ENCODE data around the gene RGS12. TPM values are rescaled to one million over a fixed set of nuclear protein-coding genes. Genes with fewer than 3 reads are reported as not detected.

RGS12 gene
- total RNA-seq, 1 experiment from 2014 or later = 16.9 TPM

- Histone ChIP-seq H2AK5ac (ENCODE audit: insufficient read length, low read length) (no peak overlapping the region), H3K4ac (ENCODE audit: low read depth, low read length) (no peak overlapping the region), H3K27me3 (ENCODE audit: insufficient read depth, low read length) (no peaks in the 10 kb centered on the region), H3K56ac (ENCODE audit: insufficient read length, low read depth, low read length) (no peak overlapping the region), H3K4me1 (ENCODE audit: insufficient read depth, low read length) (0 out of 2 replicates have a peak, but pooled peaks cover 2% of the 10 kb centered on the region), H2BK12ac (ENCODE audit: insufficient read length, low read depth, low read length) (peak overlapping the region; percentile 36), H3K9ac (ENCODE audit: extremely low read depth, insufficient read length, low read length) (no peak overlapping the region), H3K4me2 (ENCODE audit: insufficient read depth, insufficient read length, low read length) (no peak overlapping the region), H4K91ac (ENCODE audit: insufficient read length, low read depth, low read length) (no peak overlapping the region), H3T11ph (ENCODE audit: low read length) (no peak overlapping the region), H3K9me3 (ENCODE audit: control insufficient read depth, low read depth, low read length) (no peaks in the 10 kb centered on the region), H4K20me1 (ENCODE audit: control insufficient read depth, insufficient read depth, insufficient read length) (no peaks in the 10 kb centered on the region), H2BK5ac (ENCODE audit: insufficient read length, low read length) (no peak overlapping the region), H3K27ac (ENCODE audit: insufficient read length, low read depth, low read length) (no peak overlapping the region), H3K79me2 (ENCODE audit: insufficient read depth, low read length) (no peaks in the 10 kb centered on the region), H3K18ac (ENCODE audit: insufficient read length, low read depth, low read length) (no peak overlapping the region), H3K23me2 (ENCODE audit: insufficient read length, low read depth, low read length, poor library complexity, severe bottlenecking) (no peaks in the 10 kb centered on the region), H3K79me1 (ENCODE audit: insufficient read depth, low read depth, low read length, poor library complexity, severe bottlenecking) (no peaks in the 10 kb centered on the region), H3K23ac (ENCODE audit: insufficient read length, low read depth, low read length) (no peak overlapping the region), H2BK15ac (ENCODE audit: low read depth, low read length) (no peak overlapping the region), H4K8ac (replicated peaks; ENCODE audit: insufficient read length, low read depth, low read length) (no peak overlapping the region), H2BK20ac (ENCODE audit: low read depth, low read length, poor library complexity, severe bottlenecking) (no peak overlapping the region), H4K5ac (ENCODE audit: insufficient read length, low read depth, low read length) (no peak overlapping the region), H3K14ac (ENCODE audit: insufficient read depth, low read length) (no peak overlapping the region), H2AFZ (ENCODE audit: low read length) (no peak overlapping the region), H2BK120ac (ENCODE audit: low read depth, low read length, poor library complexity, severe bottlenecking) (no peak overlapping the region)
- peak overlapping the region in 2 of 3 experiments; percentile 30 to 58; a peak in 1 of 7 replicates for H3K27ac Mint-ChIP-seq
- no peaks in the 10 kb centered on the region; the same call in 1 of the 2 replicates for H3K27me3 Mint-ChIP-seq (ENCODE audit: low read depth)
- H3K36me3 Mint-ChIP-seq (ENCODE audit: insufficient read depth in 1 of 3, low read depth in 3 of 3) = peaks cover 0 to 4% (median 2%) of the 10 kb centered on the region in 3 experiments; a peak in 2 of 7 replicates
- no CpG with 5 or more reads among the region's 16 CpGs for WGBS (ENCODE audit: extremely low coverage, insufficient read length, low lambda C conversion rate)
- DNase-seq = no peak
- peaks cover 8 to 14% of the 10 kb centered on the region in 2 experiments for H3K4me1 Mint-ChIP-seq
- H3K4me3 Mint-ChIP-seq = no peak overlapping the region
- TF ChIP-seq CTCF (conservative IDR thresholded peaks at IDR 0.05) = 0 out of 3 replicates have a peak, but pooled peaks have one; percentile 20
- no peaks in the 10 kb centered on the region; a peak in 1 of 5 replicates for H3K9me3 Mint-ChIP-seq
These were observed 47.9 kb downstream of the RGS12 start for GRCh38 chr4:3340700-3341083.

Measured in H9 (cell line).